Measurements from ENCODE around the gene SCYGR3. TPM values are rescaled to one million over a fixed set of nuclear protein-coding genes. Genes with fewer than 3 reads are reported as not detected.
"Not testable (repeated sequence)": the region's sequence is repeated elsewhere in the genome, so short reads cannot be mapped to it uniquely, and the experiment has no call there.

SCYGR3 gene
- total RNA-seq, 1 experiment from 2014 or later = not detected

- no peak overlapping the region for H3K4me2 ChIP-seq (ENCODE audit: insufficient read depth, insufficient read length, low read length)
- H3K23ac ChIP-seq (ENCODE audit: insufficient read length, low read depth, low read length) = no peak overlapping the region
- no peak overlapping the region for H2AK5ac ChIP-seq (ENCODE audit: insufficient read length, low read length)
- H3K9me3 ChIP-seq (ENCODE audit: control insufficient read depth, low read depth, low read length) = no peaks in the 10 kb centered on the region
- no peaks in the 10 kb centered on the region for H3K79me2 ChIP-seq (ENCODE audit: insufficient read depth, low read length)
- H4K91ac ChIP-seq (ENCODE audit: insufficient read length, low read depth, low read length) = no peak overlapping the region
- H3K9ac ChIP-seq (ENCODE audit: extremely low read depth, insufficient read length, low read length) = no peak overlapping the region
- Mint-ChIP-seq H3K27me3 (ENCODE audit: low read depth) (no peaks in the 10 kb centered on the region; the same call in 1 of the 2 replicates), H3K9me3 (no peaks in the 10 kb centered on the region), H3K36me3 (ENCODE audit: insufficient read depth in 1 of 3, low read depth in 3 of 3) (no peaks in the 10 kb centered on the region; a peak in 1 of 7 replicates), H3K27ac (no peak overlapping the region), H3K4me3 (no peak overlapping the region), H3K4me1 (peaks cover 4 to 5% of the 10 kb centered on the region in 2 experiments; a peak in 3 of 4 replicates)
- H3T11ph ChIP-seq (ENCODE audit: low read length) = no peak overlapping the region
- H3K79me1 ChIP-seq (ENCODE audit: insufficient read depth, low read depth, low read length, poor library complexity, severe bottlenecking) = no peaks in the 10 kb centered on the region
- H3K56ac ChIP-seq (ENCODE audit: insufficient read length, low read depth, low read length) = no peak overlapping the region
- H2BK120ac ChIP-seq (ENCODE audit: low read depth, low read length, poor library complexity, severe bottlenecking) = no peak overlapping the region
- H4K5ac ChIP-seq (ENCODE audit: insufficient read length, low read depth, low read length) = no peak overlapping the region
- no peak overlapping the region for H2BK15ac ChIP-seq (ENCODE audit: low read depth, low read length)
- no peak overlapping the region for H4K8ac ChIP-seq (replicated peaks; ENCODE audit: insufficient read length, low read depth, low read length)
- no CpG with 5 or more reads among the region's 3 CpGs for WGBS (ENCODE audit: extremely low coverage, insufficient read length, low lambda C conversion rate)
- no peak overlapping the region for H3K27ac ChIP-seq (ENCODE audit: insufficient read length, low read depth, low read length)
- no peak for DNase-seq
- TF ChIP-seq CTCF (conservative IDR thresholded peaks at IDR 0.05) = no peak
- H3K4me1 ChIP-seq (ENCODE audit: insufficient read depth, low read length) = no peaks in the 10 kb centered on the region
- H2AFZ ChIP-seq (ENCODE audit: low read length) = no peak overlapping the region
- no peaks in the 10 kb centered on the region for H3K27me3 ChIP-seq (ENCODE audit: insufficient read depth, low read length)
- H2BK12ac ChIP-seq (ENCODE audit: insufficient read length, low read depth, low read length) = no peak overlapping the region
- H2BK20ac ChIP-seq (ENCODE audit: low read depth, low read length, poor library complexity, severe bottlenecking) = no peak overlapping the region
- no peaks in the 10 kb centered on the region for H4K20me1 ChIP-seq (ENCODE audit: control insufficient read depth, insufficient read depth, insufficient read length)
- H2BK5ac ChIP-seq (ENCODE audit: insufficient read length, low read length) = no peak overlapping the region
- H3K23me2 ChIP-seq (ENCODE audit: insufficient read length, low read depth, low read length, poor library complexity, severe bottlenecking) = no peaks in the 10 kb centered on the region
- H3K18ac ChIP-seq (ENCODE audit: insufficient read length, low read depth, low read length) = no peak overlapping the region
- H3K4ac ChIP-seq (ENCODE audit: low read depth, low read length) = no peak overlapping the region
- no peak overlapping the region for H3K14ac ChIP-seq (ENCODE audit: insufficient read depth, low read length)
Observed at GRCh38 chr2:227602358-227602757, 12.3 kb downstream of the SCYGR3 start.

GRCh38 chr2:227598835-227599503 is 15.7 kb downstream of the SCYGR3 start, which contains the start of gene SCYGR2:
Gene SCYGR2 (plus strand): TSS chr2:227598893. CDS start chr2:227598893, 0 bp downstream.
- not testable (repeated sequence) for H4K91ac ChIP-seq (ENCODE audit: insufficient read length, low read depth, low read length)
- WGBS (ENCODE audit: extremely low coverage, insufficient read length, low lambda C conversion rate) = no CpG with 5 or more reads among the region's 16 CpGs

More at GRCh38 chr2:227598835-227599503, 15.7 kb downstream of the SCYGR3 start, which contains the start of gene SCYGR2:
- H3K56ac ChIP-seq (ENCODE audit: insufficient read length, low read depth, low read length); H3K9me3 Mint-ChIP-seq; H3T11ph ChIP-seq (ENCODE audit: low read length); H3K27me3 Mint-ChIP-seq (ENCODE audit: low read depth); H4K20me1 ChIP-seq (ENCODE audit: control insufficient read depth, insufficient read depth, insufficient read length); H3K4me3 Mint-ChIP-seq; H3K27ac ChIP-seq (ENCODE audit: insufficient read length, low read depth, low read length); H2BK12ac ChIP-seq (ENCODE audit: insufficient read length, low read depth, low read length); H2BK120ac ChIP-seq (ENCODE audit: low read depth, low read length, poor library complexity, severe bottlenecking); H3K27me3 ChIP-seq (ENCODE audit: insufficient read depth, low read length); H4K8ac ChIP-seq (replicated peaks; ENCODE audit: insufficient read length, low read depth, low read length); H3K4me1 ChIP-seq (ENCODE audit: insufficient read depth, low read length); H2BK15ac ChIP-seq (ENCODE audit: low read depth, low read length); H3K23me2 ChIP-seq (ENCODE audit: insufficient read length, low read depth, low read length, poor library complexity, severe bottlenecking); H3K4me2 ChIP-seq (ENCODE audit: insufficient read depth, insufficient read length, low read length); H2BK20ac ChIP-seq (ENCODE audit: low read depth, low read length, poor library complexity, severe bottlenecking); H3K79me1 ChIP-seq (ENCODE audit: insufficient read depth, low read depth, low read length, poor library complexity, severe bottlenecking); H3K9me3 ChIP-seq (ENCODE audit: control insufficient read depth, low read depth, low read length); DNase-seq; H3K23ac ChIP-seq (ENCODE audit: insufficient read length, low read depth, low read length); H4K5ac ChIP-seq (ENCODE audit: insufficient read length, low read depth, low read length); H3K36me3 Mint-ChIP-seq (ENCODE audit: insufficient read depth in 1 of 3, low read depth in 3 of 3); H3K9ac ChIP-seq (ENCODE audit: extremely low read depth, insufficient read length, low read length); H2AFZ ChIP-seq (ENCODE audit: low read length); H3K14ac ChIP-seq (ENCODE audit: insufficient read depth, low read length); H3K18ac ChIP-seq (ENCODE audit: insufficient read length, low read depth, low read length); H2BK5ac ChIP-seq (ENCODE audit: insufficient read length, low read length); H3K79me2 ChIP-seq (ENCODE audit: insufficient read depth, low read length); H3K4ac ChIP-seq (ENCODE audit: low read depth, low read length); H2AK5ac ChIP-seq (ENCODE audit: insufficient read length, low read length): not testable (repeated sequence)
- Mint-ChIP-seq H3K27ac (peak within 1 kb of the TSS in 1 of 3 experiments; percentile 32; a peak in 1 of 7 replicates), H3K4me1 (peaks cover 5 to 14% of the 10 kb centered on the region in 2 experiments)
